Fibroblast of skin of left biceps (primary cell): ENCODE results near the gene RCCD1.

Source experiments
- DNase-seq, 2 experiments: peaks; one replicate each; pipeline ENCODE4 v3.0.0-alpha.2; 2013; ENCODE audit warnings: low read depth in 2 of 2

Gene RCCD1

GRCh38 chr15:90962021-90962420, 7.3 kb downstream of the RCCD1 start:
- DNase-seq: no peak

GRCh38 chr15:90966262-90966661, 11.6 kb downstream of the RCCD1 start:
- DNase-seq: no peak

- DNase-seq: no peak
Observed at GRCh38 chr15:90967206-90967605, 12.5 kb downstream of the RCCD1 start.

GRCh38 chr15:90968434-90968833, 13.8 kb downstream of the RCCD1 start:
- DNase-seq: no peak

GRCh38 chr15:90970274-90970673, 15.6 kb downstream of the RCCD1 start:
- no peak for DNase-seq

- DNase-seq: no peak
Observed at GRCh38 chr15:90972133-90972532, 17.4 kb downstream of the RCCD1 start.

GRCh38 chr15:90974216-90974615, 19.5 kb downstream of the RCCD1 start:
- no peak for DNase-seq

- no peak for DNase-seq
Observed at GRCh38 chr15:90979582-90979981, 24.9 kb downstream of the RCCD1 start.

GRCh38 chr15:90981681-90982080, 27.0 kb downstream of the RCCD1 start:
- DNase-seq: no peak

- DNase-seq: no peak
Observed at GRCh38 chr15:90982135-90982534, 27.5 kb downstream of the RCCD1 start.

GRCh38 chr15:90986790-90987507, 32.3 kb downstream of the RCCD1 start:
- no peak for DNase-seq

GRCh38 chr15:90987561-90988141, 33.0 kb downstream of the RCCD1 start:
- no peak for DNase-seq

GRCh38 chr15:90988296-90988695, 33.6 kb downstream of the RCCD1 start:
- no peak for DNase-seq

GRCh38 chr15:90989040-90989768, 34.5 kb downstream of the RCCD1 start:
- DNase-seq: no peak

GRCh38 chr15:90990446-90990845, 35.8 kb downstream of the RCCD1 start:
- no peak for DNase-seq

- no peak for DNase-seq
Observed at GRCh38 chr15:90991587-90992285, 37.1 kb downstream of the RCCD1 start.

- no peak for DNase-seq
Observed at GRCh38 chr15:90994059-90994416, 39.4 kb downstream of the RCCD1 start.

- DNase-seq: peak; percentile 92 to 93
Observed at GRCh38 chr15:90994417-90995311, 40.0 kb downstream of the RCCD1 start, which contains the start of gene PRC1. Gene PRC1 (minus strand): TSS chr15:90994535. CDS start chr15:90994417, 118 bp downstream.

GRCh38 chr15:90998737-90999136, 44.1 kb downstream of the RCCD1 start:
- no peak for DNase-seq

- no peak for DNase-seq
Observed at GRCh38 chr15:91001209-91001608, 46.5 kb downstream of the RCCD1 start.

GRCh38 chr15:91007266-91007665, 52.6 kb downstream of the RCCD1 start:
- no peak for DNase-seq
